SIG-M5 (cell line): ENCODE measurements around the gene BLTP3B.

Experiments
- DNase-seq: peaks from one replicate; lab custom pipeline; 2025; lab: John Stamatoyannopoulos, UW

The BLTP3B gene

DNA sequence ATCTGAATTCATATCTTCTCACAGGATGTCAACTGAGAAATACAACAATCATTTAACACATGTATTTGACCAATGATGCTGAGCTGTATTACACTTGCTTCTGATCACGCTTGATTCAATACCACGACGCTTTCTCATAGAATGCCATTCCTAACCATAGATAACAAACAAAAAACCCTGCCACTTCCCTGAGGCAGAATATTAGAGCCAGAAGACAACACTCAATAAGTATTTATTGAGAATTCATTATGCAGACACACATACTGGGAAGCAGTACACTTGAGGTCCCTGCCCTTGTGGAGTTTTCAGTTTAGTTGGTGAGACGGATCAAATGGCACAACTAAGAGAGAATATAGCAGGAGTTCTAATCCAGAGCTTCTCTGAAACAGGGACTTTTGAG, 32.4 kb downstream of the BLTP3B start:
- no peak for DNase-seq

DNA sequence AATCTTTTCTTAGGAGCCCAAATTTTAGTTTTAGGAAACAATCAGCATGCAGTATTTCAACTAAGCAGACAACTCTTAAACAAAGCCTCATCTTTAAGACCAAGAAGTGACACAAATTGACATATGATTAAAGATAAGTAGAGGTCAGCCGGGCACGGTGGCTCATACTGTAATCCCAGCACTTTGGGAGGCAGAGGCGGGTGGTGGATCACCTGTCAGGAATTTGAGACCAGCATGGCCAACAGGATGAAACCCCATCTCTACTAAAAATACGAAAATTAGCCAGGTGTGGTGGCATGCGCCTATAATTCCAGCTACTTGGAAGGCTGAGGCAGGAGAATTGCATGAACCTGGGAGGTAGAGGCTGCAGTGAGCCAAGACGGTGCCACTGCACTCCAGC, 35.8 kb downstream of the BLTP3B start:
- no peak for DNase-seq

DNA sequence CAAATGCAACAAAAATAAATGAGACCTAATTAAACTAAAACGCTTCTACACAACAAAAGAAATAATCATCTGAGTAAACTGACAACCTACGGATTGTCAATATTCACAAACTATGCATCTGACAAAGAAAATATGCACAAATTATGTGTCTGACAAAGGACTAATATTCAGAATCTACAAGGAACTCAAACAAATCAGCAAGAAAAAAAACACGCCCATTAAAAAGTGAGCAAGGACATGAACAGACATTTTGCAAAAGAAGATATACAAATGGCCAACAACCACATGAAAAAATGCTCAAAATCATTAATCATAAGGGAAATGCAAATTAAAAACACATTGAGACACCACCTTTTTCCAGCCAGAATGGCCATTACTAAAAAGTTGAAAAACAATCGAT, 37.0 kb downstream of the BLTP3B start:
- no peak for DNase-seq

DNA sequence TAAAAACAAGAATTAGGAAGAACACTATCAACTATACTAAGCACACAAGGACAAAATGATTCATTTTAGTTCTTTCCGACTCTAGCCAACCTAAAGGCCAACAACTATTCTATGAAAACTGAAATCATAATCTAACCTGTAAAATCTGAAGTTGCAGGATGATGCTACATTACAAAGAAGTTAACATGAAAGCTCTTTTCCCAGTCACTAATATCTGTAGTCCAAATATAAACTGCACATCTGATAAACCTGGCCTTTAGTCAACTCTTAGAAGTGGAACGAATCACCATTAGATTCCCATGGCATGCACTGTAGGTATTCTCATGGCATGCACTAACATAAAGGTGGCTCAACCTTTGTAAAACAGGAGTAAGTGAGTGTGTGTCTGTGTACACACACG, 41.7 kb downstream of the BLTP3B start:
- DNase-seq: no peak
